Limb (tissue), 2 donors: Measurements from ENCODE around the gene NXNL2.

ENCODE experiments used
- DNase-seq, 2 donors: peaks; one replicate each; pipeline ENCODE4 v3.0.0-alpha.2; 2016; ENCODE audit errors: extremely low spot score in 2 of 2

The NXNL2 gene

GRCh38 chr9:88531920-88532698, 2.9 kb upstream of the NXNL2 start:
- peak in 1 of 2 donors; percentile 67 for DNase-seq

GRCh38 chr9:88533951-88534455, 975 bp upstream of the NXNL2 start:
- DNase-seq, result peak in 1 of 2 donors; percentile 60

- peak in 1 of 2 donors; percentile 56 for DNase-seq
Measured at GRCh38 chr9:88535226-88536022, 446 bp downstream of the NXNL2 start.

- DNase-seq, result peak in 1 of 2 donors; percentile 56
Measured at GRCh38 chr9:88536023-88536324, 996 bp downstream of the NXNL2 start.

GRCh38 chr9:88536951-88537760, 2.2 kb downstream of the NXNL2 start:
- DNase-seq, result no peak

GRCh38 chr9:88537761-88538091, 2.7 kb downstream of the NXNL2 start:
- DNase-seq, result peak; percentile 69 to 75

GRCh38 chr9:88538311-88539085, 3.5 kb downstream of the NXNL2 start:
- no peak for DNase-seq

- no peak for DNase-seq
Measured at GRCh38 chr9:88539246-88539645, 4.3 kb downstream of the NXNL2 start.

GRCh38 chr9:88540251-88540763, 5.3 kb downstream of the NXNL2 start:
- no peak for DNase-seq

- no peak for DNase-seq
Measured at GRCh38 chr9:88544245-88544644, 9.3 kb downstream of the NXNL2 start.

- DNase-seq, result no peak
Measured at GRCh38 chr9:88551546-88552137, 16.7 kb downstream of the NXNL2 start.

GRCh38 chr9:88553350-88553749, 18.4 kb downstream of the NXNL2 start:
- no peak for DNase-seq

- DNase-seq, result no peak
Measured at GRCh38 chr9:88555268-88555980, 20.4 kb downstream of the NXNL2 start.

- DNase-seq, result no peak
Measured at GRCh38 chr9:88559661-88560060, 24.7 kb downstream of the NXNL2 start.

GRCh38 chr9:88567870-88568269, 32.9 kb downstream of the NXNL2 start:
- DNase-seq, result no peak

- peak in 1 of 2 donors; percentile 31 for DNase-seq
Measured at GRCh38 chr9:88571419-88571818, 36.4 kb downstream of the NXNL2 start.

GRCh38 chr9:88572684-88573083, 37.7 kb downstream of the NXNL2 start:
- DNase-seq, result no peak

- DNase-seq, result peak in 1 of 2 donors; percentile 8
Measured at GRCh38 chr9:88574953-88575352, 40.0 kb downstream of the NXNL2 start.

GRCh38 chr9:88577256-88578120, 42.5 kb downstream of the NXNL2 start:
- no peak for DNase-seq
